Bronchial epithelial cell (primary cell): ENCODE data around the gene PSENEN. TPM values are rescaled to one million over a fixed set of nuclear protein-coding genes. Genes with fewer than 3 reads are reported as not detected.

Experiments
- DNase-seq: peaks from one replicate; pipeline ENCODE4 v3.0.0-alpha.2; 2010; ENCODE audit warnings: low read depth
- FAIRE-seq: peaks from 2 replicates; lab custom pipeline; 2011; peaks lifted over from hg19 to GRCh38; lab: Jason Lieb, UNC
- H3K27me3 ChIP-seq: 2 replicates; pipeline ENCODE4 v1.5.1; 2011; ENCODE audit warnings: low read length; ENCODE audit not compliant: control insufficient read depth, insufficient read depth
- H3K36me3 ChIP-seq: 2 replicates; pipeline ENCODE4 v1.5.1; 2011; ENCODE audit warnings: low read length; ENCODE audit not compliant: control insufficient read depth, insufficient read depth
- H3K4me3 ChIP-seq: 2 replicates; pipeline ENCODE4 v1.5.1; 2011; ENCODE audit warnings: mild to moderate bottlenecking, low read depth, low read length, control low read depth
- CTCF ChIP-seq: IDR thresholded peaks from 2 replicates; pipeline ENCODE4 v1.5.1; 2011; ENCODE audit warnings: mild to moderate bottlenecking, moderate library complexity, low read length, control low read depth, inconsistent platforms; ENCODE audit not compliant: insufficient read depth, severe bottlenecking
- total RNA-seq: library from RNA; depleted of rRNA; stranded (reverse); fragments of >200 nt; gene quantifications from 2 replicates; pipeline ENCODE4 v1.2.1, GENCODE V29; 2014

Gene PSENEN
- total RNA-seq, 1 donor from 2014 or later: 7.9 TPM

GRCh38 chr19:35755131-35755549, 9.7 kb downstream of the PSENEN start:
- Histone ChIP-seq H3K36me3 (peaks cover 19% of the 10 kb centered on the region), H3K27me3 (no peaks in the 10 kb centered on the region), H3K4me3 (no peak overlapping the region)
- FAIRE-seq (no peak), DNase-seq (no peak)
- no peak for TF ChIP-seq CTCF

- FAIRE-seq: no peak
- no peak for DNase-seq
- Histone ChIP-seq H3K4me3 (no peak overlapping the region), H3K27me3 (no peaks in the 10 kb centered on the region), H3K36me3 (peaks cover 18% of the 10 kb centered on the region)
- no peak for TF ChIP-seq CTCF
Observed at GRCh38 chr19:35755550-35756376, 10.3 kb downstream of the PSENEN start.

GRCh38 chr19:35756377-35757230, 11.2 kb downstream of the PSENEN start, which contains the start of gene HSPB6:
TSS of gene HSPB6 (minus strand) at chr19:35757029. CDS start at chr19:35757008, 21 bp downstream.
- FAIRE-seq: no peak
- peaks cover 19% of the 10 kb centered on the region for H3K36me3 ChIP-seq

GRCh38 chr19:35757231-35757748, 11.8 kb downstream of the PSENEN start:
- FAIRE-seq (no peak), DNase-seq (no peak)
- peaks cover 22% of the 10 kb centered on the region for H3K36me3 ChIP-seq
- no peak for TF ChIP-seq CTCF
- peak overlapping the region; percentile 37 for H3K4me3 ChIP-seq
- H3K27me3 ChIP-seq: no peaks in the 10 kb centered on the region

More at GRCh38 chr19:35756377-35757230, 11.2 kb downstream of the PSENEN start, which contains the start of gene HSPB6:
- H3K4me3 ChIP-seq: peak within 1 kb of the TSS; percentile 37
- no peaks in the 10 kb centered on the region for H3K27me3 ChIP-seq
- TF ChIP-seq CTCF: no peak
- no peak for DNase-seq

- Histone ChIP-seq H3K4me3 (peak within 1 kb of the TSS; percentile 76), H3K27me3 (no peaks in the 10 kb centered on the region), H3K36me3 (peaks cover 18% of the 10 kb centered on the region)
- DNase-seq: peak; percentile 98
- TF ChIP-seq CTCF: no peak
- FAIRE-seq: peak; percentile 95
Observed at GRCh38 chr19:35757749-35758608, 12.5 kb downstream of the PSENEN start, which contains the start of gene PROSER3. TSS of gene PROSER3 (plus strand) at chr19:35758176. CDS start at chr19:35758216, 40 bp downstream.
